Neural crest cell (in vitro differentiated cells): ENCODE data around the gene SLC12A7. TPM values are rescaled to one million over a fixed set of nuclear protein-coding genes. Genes with fewer than 3 reads are reported as not detected.
"Not testable (repeated sequence)": the region's sequence is repeated elsewhere in the genome, so short reads cannot be mapped to it uniquely, and the experiment has no call there.

Experiments
- DNase-seq: peaks from one replicate; pipeline ENCODE4 v3.0.0; 2021; ENCODE audit warnings: low read depth, mixed read lengths, low spot score
- H3K27ac Mint-ChIP-seq: one replicate; pipeline ENCODE4 v1.8.0; 2021; ENCODE audit warnings: mild to moderate bottlenecking, mixed read lengths; ENCODE audit not compliant: unreplicated experiment
- H3K27me3 Mint-ChIP-seq: 2 replicates; pipeline ENCODE4 v1.8.0; 2021; ENCODE audit warnings: low read depth, mild to moderate bottlenecking, mixed read lengths
- H3K36me3 Mint-ChIP-seq: 2 replicates; pipeline ENCODE4 v1.8.0; 2021; ENCODE audit warnings: low read depth, mild to moderate bottlenecking, mixed read lengths
- H3K4me1 Mint-ChIP-seq: 2 replicates; pipeline ENCODE4 v1.8.0; 2021; ENCODE audit warnings: mixed read lengths
- H3K4me3 Mint-ChIP-seq: one replicate; pipeline ENCODE4 v1.8.0; 2021; ENCODE audit warnings: mild to moderate bottlenecking, mixed read lengths
- H3K9me3 Mint-ChIP-seq: 2 replicates; pipeline ENCODE4 v1.8.0; 2021; ENCODE audit warnings: mixed read lengths
- total RNA-seq: library from RNA; stranded (reverse); gene quantifications from 2 replicates; pipeline ENCODE4 v1.2.1, GENCODE V29; 2021
- TF ChIP-seq, protein P1 (sequence below): fragments of 200-600 bp; sonication (generic); conservative IDR thresholded peaks from 2 replicates; pipeline ENCODE4 v1.5.0; 2021; ENCODE audit warnings: antibody characterized with exemption, mild to moderate bottlenecking

The SLC12A7 gene
- total RNA-seq, 1 donor from 2014 or later: 40.7 TPM

DNA sequence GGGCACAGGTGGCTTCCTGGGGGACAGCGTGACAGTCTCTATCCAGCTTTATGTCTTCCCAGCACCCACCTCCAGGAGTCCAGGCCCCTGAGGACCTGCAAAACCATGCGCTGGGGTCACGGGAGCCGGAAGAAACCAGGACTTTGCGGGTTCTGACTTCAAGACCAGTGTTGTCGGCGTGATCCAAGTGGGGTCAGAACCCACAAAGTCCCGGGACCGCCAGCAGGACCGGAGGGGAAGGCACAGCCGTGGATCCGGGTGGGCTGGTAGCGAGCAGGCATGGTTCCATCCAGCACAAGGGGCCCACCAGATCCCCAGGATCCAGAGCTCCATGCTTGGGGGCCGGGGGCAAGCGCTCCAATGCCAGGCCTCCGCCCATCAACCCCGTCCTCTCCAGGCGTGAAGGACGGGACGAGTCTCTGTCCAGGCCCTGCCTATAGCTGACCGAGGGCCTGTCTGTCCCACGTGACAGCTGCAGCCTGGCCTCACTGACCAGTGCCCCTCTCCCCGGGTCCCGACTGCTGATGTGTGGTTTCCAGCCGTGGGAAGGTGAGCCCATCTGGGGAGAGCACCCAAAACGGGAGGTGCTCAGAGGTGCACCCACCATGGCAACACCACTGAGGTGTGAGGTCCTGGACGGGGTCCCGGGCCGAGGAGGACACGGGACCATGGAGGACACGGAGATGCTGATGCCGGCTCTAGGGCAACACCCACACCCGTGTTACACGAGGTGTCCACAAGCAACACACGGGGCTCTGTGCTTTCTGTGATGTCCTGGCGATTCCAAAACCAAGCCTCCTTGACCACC is 48.9 kb downstream of the SLC12A7 start:
- Mint-ChIP-seq H3K27me3 (no peaks in the 10 kb centered on the region), H3K4me3 (no peak overlapping the region), H3K27ac (no peak overlapping the region), H3K9me3 (no peaks in the 10 kb centered on the region), H3K4me1 (peaks cover 17% of the 10 kb centered on the region), H3K36me3 (no peaks in the 10 kb centered on the region)
- TF ChIP-seq, protein P1, sequence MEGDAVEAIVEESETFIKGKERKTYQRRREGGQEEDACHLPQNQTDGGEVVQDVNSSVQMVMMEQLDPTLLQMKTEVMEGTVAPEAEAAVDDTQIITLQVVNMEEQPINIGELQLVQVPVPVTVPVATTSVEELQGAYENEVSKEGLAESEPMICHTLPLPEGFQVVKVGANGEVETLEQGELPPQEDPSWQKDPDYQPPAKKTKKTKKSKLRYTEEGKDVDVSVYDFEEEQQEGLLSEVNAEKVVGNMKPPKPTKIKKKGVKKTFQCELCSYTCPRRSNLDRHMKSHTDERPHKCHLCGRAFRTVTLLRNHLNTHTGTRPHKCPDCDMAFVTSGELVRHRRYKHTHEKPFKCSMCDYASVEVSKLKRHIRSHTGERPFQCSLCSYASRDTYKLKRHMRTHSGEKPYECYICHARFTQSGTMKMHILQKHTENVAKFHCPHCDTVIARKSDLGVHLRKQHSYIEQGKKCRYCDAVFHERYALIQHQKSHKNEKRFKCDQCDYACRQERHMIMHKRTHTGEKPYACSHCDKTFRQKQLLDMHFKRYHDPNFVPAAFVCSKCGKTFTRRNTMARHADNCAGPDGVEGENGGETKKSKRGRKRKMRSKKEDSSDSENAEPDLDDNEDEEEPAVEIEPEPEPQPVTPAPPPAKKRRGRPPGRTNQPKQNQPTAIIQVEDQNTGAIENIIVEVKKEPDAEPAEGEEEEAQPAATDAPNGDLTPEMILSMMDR: no peak
- DNase-seq: no peak

DNA sequence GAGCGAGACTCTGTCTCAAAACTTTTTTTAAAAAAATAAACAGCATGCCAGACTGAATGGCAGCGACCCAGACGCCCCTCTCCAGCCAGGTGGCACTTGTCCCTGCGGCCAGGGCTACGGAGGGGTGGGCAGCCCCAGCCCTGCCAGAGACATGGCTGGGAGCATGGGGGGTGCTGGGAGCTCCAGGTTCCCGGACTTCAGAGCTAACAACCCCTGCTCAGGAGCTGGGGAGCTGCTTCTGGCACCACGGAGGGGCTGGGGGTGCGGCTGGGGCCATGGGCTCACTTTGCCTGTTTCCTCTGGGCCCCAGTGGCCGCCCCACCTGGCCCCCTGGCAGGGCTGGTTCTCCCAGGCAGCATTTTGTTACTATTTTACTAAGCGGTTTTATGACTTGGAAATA is 49.9 kb downstream of the SLC12A7 start:
- TF ChIP-seq, protein P1: no peak
- no peak for DNase-seq
- no peak overlapping the region for H3K27ac Mint-ChIP-seq
- H3K4me1 Mint-ChIP-seq: peaks cover 15% of the 10 kb centered on the region
- no peaks in the 10 kb centered on the region for H3K27me3 Mint-ChIP-seq
- H3K36me3 Mint-ChIP-seq: no peaks in the 10 kb centered on the region
- H3K9me3 Mint-ChIP-seq: no peaks in the 10 kb centered on the region
- no peak overlapping the region for H3K4me3 Mint-ChIP-seq

DNA sequence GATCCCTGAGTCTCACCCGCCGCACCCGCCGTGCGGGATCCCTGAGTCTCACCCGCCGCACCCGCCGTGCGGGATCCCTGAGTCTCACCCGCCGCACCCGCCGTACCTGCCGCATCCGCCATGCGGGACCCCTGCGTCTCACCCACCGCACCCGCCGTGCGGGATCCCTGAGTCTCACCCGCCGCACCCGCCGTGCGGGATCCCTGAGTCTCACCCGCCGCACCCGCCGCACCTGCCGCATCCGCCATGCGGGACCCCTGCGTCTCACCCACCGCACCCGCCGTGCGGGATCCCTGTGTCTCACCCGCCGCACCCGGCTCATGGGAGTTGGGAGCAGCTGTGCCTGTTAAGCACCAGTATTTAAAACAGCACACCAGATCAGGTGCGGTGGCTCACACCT is 50.6 kb downstream of the SLC12A7 start:
- H3K36me3 Mint-ChIP-seq, H3K27me3 Mint-ChIP-seq, H3K4me1 Mint-ChIP-seq, H3K27ac Mint-ChIP-seq, DNase-seq, H3K4me3 Mint-ChIP-seq, H3K9me3 Mint-ChIP-seq: not testable (repeated sequence)

DNA sequence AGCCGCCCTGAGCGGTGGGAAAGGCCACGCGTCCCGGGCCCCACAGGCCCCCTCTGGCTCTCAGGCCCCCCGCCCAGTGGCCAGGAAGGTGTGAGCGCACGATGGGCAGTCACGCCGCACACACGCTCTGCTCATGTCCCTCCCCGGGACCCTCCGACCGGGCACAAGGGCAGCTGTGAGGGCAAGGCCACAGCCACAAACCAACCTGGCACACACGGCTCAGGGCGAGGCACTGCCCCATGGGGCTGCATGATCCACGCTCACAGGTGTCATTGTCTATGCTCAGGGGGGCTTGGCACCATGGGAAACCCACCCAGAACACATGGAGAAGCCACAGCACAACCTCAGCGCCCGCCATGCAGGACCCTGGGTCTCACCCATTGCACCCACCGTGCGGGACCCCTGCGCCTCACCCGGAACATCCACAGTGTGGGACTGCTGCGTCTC is 51.3 kb downstream of the SLC12A7 start:
- Mint-ChIP-seq H3K27me3 (no peaks in the 10 kb centered on the region), H3K4me3 (no peak overlapping the region), H3K4me1 (peaks cover 7% of the 10 kb centered on the region), H3K9me3 (no peaks in the 10 kb centered on the region), H3K36me3 (no peaks in the 10 kb centered on the region), H3K27ac (no peak overlapping the region)
- TF ChIP-seq, protein P1: no peak
- DNase-seq: no peak

DNA sequence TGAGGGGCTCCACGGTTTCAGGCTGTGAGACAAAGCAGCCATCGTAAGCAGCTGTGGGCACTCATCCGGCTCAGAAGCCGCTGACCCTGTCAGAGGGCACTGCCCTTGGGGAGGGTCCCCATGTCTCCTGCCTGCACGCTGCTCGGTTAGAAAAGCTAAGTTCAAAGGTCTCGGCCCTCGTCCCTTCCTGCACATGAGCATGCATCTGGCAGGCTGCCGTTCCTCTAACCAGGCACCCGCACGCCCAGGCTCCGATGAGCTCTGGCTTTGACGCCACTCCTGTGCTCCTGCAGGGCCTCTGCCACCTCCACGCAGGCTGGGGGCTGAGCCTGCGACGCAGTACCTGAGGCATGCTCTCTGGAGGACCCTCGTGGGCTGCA is 52.0 kb downstream of the SLC12A7 start:
- peak; percentile 30 for DNase-seq
- Mint-ChIP-seq H3K4me3 (no peak overlapping the region), H3K36me3 (peaks cover 1% of the 10 kb centered on the region), H3K9me3 (no peaks in the 10 kb centered on the region), H3K27me3 (no peaks in the 10 kb centered on the region), H3K27ac (no peak overlapping the region), H3K4me1 (peaks cover 11% of the 10 kb centered on the region)
- TF ChIP-seq, protein P1: no peak
